22Rv1 (cell line): Measurements from ENCODE around the gene GSTA2.

Experiments
- H3K27ac ChIP-seq: fragments of 450-650 bp; 2 replicates; pipeline ENCODE4 v1.5.1; 2017
- ZFX ChIP-seq: fragments of 450-650 bp; IDR thresholded peaks from 2 replicates; pipeline ENCODE4 v1.6.1; 2017; ENCODE audit warnings: antibody characterized with exemption, borderline replicate concordance
- TF ChIP-seq, protein P1 (sequence below): fragments of 450-650 bp; IDR thresholded peaks from 2 replicates; pipeline ENCODE4 v1.5.1; 2017; ENCODE audit warnings: mild to moderate bottlenecking

GSTA2 gene

DNA sequence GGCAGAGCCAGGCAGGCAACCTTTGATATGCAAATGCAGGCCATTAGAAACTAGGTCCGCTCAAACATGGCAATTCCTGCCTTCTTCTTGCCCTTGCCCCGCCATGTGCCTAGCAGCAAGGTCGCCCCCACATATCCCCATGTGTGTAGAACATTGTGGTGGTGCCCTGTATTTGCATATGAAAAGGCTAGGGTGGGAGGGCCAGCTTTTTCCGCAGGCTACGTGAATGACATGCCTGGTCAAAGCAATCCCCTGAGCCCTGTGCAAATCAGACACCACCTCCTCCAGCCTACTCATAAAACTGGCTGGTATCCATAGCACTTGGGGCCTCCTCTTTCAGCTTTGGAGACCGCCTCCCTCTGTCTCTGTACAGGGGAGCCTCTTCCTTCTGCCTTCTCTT is 31.6 kb downstream of the GSTA2 start:
- no peak overlapping the region for H3K27ac ChIP-seq
- TF ChIP-seq, protein P1, sequence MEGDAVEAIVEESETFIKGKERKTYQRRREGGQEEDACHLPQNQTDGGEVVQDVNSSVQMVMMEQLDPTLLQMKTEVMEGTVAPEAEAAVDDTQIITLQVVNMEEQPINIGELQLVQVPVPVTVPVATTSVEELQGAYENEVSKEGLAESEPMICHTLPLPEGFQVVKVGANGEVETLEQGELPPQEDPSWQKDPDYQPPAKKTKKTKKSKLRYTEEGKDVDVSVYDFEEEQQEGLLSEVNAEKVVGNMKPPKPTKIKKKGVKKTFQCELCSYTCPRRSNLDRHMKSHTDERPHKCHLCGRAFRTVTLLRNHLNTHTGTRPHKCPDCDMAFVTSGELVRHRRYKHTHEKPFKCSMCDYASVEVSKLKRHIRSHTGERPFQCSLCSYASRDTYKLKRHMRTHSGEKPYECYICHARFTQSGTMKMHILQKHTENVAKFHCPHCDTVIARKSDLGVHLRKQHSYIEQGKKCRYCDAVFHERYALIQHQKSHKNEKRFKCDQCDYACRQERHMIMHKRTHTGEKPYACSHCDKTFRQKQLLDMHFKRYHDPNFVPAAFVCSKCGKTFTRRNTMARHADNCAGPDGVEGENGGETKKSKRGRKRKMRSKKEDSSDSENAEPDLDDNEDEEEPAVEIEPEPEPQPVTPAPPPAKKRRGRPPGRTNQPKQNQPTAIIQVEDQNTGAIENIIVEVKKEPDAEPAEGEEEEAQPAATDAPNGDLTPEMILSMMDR: no peak
- no peak for TF ChIP-seq ZFX

DNA sequence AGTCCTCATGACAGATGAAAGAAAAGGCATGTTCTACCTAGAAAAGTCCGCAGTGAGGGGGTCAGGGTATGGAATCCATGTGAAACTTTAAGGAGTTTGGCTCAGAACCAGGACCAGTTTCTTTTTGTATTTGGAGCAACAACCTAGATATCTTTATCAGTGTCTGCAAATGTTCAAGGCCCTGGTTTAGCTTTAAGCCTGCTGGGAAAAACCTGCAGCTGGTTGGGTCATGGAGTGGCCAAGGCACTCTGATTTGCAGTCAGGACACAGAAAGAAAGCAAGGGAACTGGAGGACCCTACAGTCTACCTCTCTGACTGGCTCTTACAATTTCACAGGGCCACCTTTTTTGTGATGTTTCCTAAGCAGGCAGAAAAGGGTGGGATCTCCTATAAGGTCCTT is 33.7 kb downstream of the GSTA2 start:
- no peak for TF ChIP-seq ZFX
- TF ChIP-seq, protein P1: no peak
- H3K27ac ChIP-seq: no peak overlapping the region

DNA sequence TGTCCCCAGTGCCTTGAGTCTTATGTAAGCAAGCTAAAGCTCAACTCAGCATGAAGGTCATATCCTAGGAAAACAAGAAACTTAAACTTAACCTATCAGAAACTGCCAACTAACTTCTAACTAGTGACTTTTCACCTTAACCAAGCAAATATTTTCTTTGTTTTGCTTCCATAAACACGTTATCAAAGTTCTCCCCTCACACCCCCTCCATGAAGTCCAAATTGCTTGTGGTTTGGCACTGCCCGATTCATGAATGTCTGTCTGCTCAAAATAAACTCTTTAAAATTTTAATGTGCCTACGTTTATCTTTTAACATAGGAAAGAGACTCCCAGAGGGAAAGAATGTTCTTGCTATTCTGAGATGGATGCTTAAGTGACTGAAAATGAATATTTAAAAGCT is 34.9 kb downstream of the GSTA2 start:
- no peak for TF ChIP-seq ZFX
- TF ChIP-seq, protein P1: no peak
- peak overlapping the region; percentile 22 for H3K27ac ChIP-seq

DNA sequence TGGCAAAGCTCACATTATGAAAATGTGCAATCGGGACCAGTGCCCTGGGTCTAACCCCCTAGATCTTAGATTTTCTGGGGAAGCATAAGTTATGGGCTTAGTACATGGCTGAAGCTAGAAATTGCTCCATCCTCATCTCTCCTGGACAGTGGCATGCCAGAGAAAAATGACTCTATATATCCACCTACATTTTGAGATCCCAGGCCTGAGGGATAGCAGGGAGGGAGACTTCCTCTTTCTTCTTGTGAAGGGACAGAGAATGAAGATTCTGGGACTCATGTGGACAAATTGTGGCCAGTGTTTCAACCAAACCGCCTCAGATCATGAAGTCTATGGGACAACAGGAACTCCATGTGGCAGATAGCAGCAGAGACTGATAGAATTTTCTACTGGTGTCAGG is 35.4 kb downstream of the GSTA2 start:
- TF ChIP-seq, protein P1: no peak
- TF ChIP-seq ZFX: no peak
- H3K27ac ChIP-seq: peak overlapping the region; percentile 22

DNA sequence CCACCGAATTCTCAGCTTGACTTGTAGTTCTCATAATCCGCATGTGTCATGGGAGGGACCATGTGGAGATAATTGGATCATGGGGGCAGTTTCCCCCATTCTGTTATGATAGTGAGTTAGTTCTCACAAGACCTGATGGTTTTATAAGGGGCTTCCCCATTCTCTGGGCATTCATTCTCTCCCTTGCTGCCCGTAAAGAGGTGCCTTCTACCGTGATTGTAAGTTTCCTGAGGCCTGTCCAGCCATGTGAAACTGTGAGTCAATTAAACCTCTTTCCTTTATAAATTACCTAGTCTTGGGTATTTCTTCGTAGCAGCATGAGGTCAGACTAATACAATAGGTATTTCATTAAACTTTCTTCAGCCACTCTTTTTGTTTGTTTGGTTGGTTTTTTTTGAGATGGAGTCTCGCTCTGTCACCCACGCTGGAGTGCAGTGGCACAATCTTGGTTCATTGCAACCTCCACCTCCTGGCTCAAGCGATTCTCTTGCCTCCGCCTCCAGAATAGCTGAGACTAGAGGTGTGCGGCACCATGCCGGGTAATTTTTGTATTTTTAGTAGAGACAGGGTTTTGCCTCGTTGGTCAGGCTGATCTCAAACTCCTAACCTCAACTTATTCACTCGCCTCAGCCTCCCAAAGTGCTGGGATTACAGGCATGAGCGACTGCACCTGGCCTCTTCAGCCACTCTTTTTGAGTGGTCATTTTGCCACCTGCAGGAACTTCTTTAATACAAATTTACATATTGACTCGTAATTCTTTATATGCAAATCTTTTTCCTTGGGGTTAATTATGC is 36.3 kb downstream of the GSTA2 start:
- no peak for TF ChIP-seq ZFX
- TF ChIP-seq, protein P1: no peak
- H3K27ac ChIP-seq: peak overlapping the region; percentile 95

DNA sequence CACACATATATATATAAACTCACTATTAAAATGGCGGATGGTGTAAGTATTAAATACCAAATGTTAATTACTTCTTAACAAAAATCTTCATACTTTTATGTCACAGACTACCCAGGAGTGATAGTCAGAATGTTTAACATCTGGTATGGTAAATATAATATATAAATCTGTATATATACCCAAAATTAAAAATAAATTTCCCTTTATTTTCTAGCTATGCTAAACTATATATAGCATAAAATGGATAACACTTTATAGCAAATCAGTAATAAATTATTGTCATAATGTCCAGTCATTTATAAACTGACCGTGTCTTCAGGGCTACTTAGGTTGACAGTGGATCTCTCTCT is 37.1 kb downstream of the GSTA2 start:
- TF ChIP-seq, protein P1: no peak
- TF ChIP-seq ZFX: no peak
- H3K27ac ChIP-seq: peak overlapping the region; percentile 95

DNA sequence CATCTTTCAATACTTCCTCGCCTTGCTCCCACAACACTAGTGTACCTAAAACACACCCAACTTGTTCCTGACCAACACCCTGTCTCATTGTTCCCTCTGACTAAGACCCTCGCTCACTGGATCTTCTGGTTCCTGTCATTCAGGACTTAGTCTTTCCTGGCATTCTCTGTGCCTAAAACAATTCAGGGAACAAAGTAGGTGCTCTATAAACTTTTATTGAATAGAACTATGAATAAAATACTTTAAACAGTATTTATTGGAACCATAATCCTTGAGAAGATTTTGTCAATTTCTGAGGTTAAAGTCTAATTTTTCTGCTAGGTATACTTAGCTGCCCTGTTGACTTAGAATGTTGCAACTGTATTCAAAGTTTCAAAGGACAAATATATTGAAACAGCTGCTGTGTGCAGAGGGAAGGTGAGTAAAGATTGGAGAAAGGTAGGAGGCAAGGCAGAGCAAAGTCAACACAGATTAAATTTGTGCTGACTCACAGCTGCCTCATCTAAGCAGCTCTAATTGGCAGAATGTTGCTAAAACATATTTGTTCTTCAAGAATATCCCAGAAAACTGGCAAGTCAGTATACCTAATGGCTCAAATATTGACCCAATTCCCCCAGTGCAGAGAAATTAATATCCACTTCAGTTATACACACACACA is 37.6 kb downstream of the GSTA2 start:
- H3K27ac ChIP-seq: peak overlapping the region; percentile 95
- TF ChIP-seq ZFX: no peak
- TF ChIP-seq, protein P1: no peak
